GM18498 (cell line): ENCODE measurements around the gene ZNF813.

ENCODE experiments used
- ATAC-seq: cut with Tn5 transposase; IDR thresholded peaks from one replicate; pipeline ENCODE4 v1.9.1; 2021; ENCODE audit warnings: mild to moderate bottlenecking, moderate library complexity; ENCODE audit not compliant: unreplicated experiment

ZNF813 gene

DNA sequence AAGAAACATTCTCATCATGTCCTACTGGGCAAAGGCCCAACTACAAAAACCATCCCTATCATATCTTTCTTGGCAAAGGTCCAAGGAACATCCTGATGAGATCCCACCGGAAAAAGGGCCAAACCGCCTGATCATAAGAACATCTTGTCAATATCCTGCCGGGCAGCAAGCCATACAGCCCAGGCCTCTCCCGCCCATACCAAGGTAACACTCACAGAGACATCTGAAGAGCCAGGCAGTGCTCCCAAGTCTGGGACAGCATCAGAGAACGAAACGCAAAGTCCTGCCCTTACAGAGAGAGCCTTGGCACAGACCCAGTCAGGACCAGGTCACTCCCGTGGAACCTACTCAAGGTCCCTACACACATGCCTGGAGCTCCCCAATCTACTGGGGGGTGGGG lies 51.9 kb downstream of the ZNF813 start:
- no peak for ATAC-seq

DNA sequence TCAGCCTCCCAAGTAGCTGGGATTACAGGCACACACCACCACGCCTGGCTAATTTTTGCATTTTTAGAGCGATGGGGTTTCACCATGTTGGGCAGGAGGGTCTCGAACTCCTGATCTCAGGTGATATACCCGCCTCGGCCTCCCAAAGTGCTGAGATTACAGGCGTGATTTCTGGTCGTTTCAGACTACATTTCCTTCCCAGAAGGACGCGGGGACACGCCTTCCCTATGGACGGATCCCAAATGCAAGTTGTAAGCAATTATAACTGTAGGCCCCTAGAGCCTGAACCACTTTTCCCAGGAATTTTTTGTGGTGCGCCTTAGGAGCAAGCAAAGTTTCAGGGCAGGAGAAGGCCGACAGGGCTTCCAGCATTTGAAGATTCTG lies 52.6 kb downstream of the ZNF813 start:
- ATAC-seq, result no peak

- peak; percentile 97 for ATAC-seq
Measured at GRCh38 chr19:53520547-53521372, 53.2 kb downstream of the ZNF813 start.

GRCh38 chr19:53521373-53522202 lies 54.1 kb downstream of the ZNF813 start:
- no peak for ATAC-seq

DNA sequence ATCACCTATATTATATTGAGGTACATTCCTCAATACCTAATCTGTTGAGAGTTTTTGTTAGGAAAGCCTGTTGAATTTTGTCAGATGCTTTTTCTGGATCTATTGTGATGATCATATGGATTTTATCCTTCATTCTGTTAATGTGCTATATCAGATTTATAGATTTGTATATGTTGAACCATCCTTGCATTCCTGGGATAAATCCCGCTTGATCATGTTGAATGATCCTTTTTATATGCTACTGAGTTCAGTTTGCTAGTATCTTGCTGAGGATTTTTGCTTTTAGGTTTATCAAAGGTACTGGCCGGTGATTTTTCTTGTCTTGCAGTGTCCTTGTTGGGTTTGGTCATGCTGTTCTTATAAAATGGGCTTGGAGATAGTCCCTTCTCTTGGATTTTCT lies 58.4 kb downstream of the ZNF813 start:
- no peak for ATAC-seq

DNA sequence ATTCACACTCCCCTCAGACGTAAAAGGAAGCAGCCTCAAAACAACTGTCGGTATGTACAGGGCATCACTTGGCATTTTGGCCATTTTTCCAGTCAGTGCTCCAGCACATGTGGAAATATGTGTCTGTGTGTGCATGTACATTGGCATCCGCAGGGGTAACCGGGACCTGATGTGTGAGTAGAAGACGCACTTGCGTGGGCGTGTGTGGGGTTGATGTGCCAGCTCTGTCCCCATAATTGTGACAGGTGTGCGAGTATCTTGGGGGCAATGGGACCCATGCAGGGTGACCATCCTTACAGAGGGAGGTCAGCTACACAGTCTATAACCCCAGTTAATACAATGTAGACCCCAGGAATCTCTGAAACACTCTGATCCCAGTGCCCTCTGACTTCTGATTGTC lies 63.1 kb downstream of the ZNF813 start:
- no peak for ATAC-seq

DNA sequence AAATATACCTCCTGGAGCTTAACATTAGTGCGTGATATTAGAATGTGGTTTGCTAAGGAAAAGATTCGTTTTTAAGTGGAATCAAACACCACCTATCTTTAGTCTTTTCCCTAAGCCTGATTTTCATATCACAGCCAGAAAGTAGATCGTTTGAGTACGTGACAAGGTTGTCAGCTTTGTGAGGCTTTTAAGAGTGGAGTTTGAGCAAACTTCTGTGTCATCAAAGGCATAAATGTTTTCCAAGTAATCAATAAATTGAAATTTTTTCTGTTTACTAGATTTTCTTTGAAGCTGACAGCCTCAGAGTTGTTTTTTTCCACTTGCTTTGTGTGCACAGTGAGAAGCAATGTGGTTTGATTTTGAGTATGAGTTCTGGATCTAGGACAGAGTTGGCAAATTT lies 63.9 kb downstream of the ZNF813 start:
- ATAC-seq, result no peak

- no peak for ATAC-seq
Measured at GRCh38 chr19:53532362-53532761, 64.8 kb downstream of the ZNF813 start.

DNA sequence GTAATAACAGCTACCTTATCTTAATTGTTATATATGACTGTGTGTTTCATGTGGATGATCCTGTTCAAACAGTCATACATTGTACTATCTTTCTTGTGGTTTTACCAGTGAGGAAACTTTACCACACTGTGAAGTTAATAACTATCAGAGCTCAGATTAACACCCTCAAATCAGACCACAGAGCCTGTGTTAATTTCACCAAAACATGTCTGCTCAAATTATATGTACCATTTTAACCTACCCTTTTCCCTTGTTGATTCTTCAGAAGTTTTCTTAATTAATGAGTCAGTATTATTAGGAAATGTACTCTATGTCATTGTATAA lies 68.7 kb downstream of the ZNF813 start:
- ATAC-seq, result no peak

- no peak for ATAC-seq
Measured at GRCh38 chr19:53537121-53537520, 69.6 kb downstream of the ZNF813 start.

DNA sequence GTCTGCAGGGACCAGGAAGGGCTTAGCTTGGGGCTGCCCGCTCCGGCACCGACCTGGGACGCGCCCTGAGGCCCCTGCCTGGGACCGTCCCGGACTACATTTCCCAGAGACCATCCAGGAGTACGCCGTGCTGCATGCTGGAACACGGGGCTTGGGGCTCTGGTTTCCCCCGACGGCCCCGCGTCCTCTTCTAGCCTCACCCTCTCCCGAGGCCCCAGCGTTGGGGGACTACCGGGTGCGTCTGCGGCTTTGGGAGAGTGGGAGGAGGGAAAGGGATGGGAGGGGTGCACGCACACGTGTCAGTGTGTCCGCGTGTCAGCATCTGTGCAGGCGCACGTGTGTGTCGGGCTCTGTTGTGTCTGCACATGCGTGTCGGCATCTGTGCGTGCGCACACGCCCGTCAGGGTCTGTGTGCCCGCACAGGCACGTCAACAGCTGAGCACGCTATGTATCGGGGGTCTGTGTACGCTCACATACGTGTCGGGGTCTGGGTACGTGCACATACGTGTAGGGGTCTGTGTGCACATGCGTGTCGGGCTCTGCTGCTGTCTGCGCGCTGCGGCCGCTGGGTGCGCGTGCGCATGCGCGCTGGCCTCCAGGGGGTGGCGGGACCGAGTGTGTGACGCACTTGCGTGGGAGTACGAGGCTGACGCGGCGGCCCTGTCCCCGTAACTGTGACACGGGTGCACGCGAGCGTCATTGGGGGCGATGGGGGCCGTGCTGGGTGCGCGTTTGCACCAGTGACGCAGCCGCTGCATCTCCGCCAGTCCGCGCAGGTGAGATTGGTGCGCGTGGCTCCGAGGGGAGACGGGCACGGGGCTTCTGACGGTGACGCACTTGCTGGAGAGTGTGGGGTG lies 70.2 kb downstream of the ZNF813 start, which contains the start of gene ZNF331:
Gene ZNF331, plus strand, starts transcription at position 625 of the 857 bp plus-strand sequence. CDS start 31,232 bp downstream, outside the sequence.
- peak; percentile 73 for ATAC-seq

- no peak for ATAC-seq
Measured at GRCh38 chr19:53538378-53539109, 71.0 kb downstream of the ZNF813 start.

GRCh38 chr19:53540091-53540490 lies 72.6 kb downstream of the ZNF813 start:
- no peak for ATAC-seq

- no peak for ATAC-seq
Measured at GRCh38 chr19:53541971-53542370, 74.4 kb downstream of the ZNF813 start.

DNA sequence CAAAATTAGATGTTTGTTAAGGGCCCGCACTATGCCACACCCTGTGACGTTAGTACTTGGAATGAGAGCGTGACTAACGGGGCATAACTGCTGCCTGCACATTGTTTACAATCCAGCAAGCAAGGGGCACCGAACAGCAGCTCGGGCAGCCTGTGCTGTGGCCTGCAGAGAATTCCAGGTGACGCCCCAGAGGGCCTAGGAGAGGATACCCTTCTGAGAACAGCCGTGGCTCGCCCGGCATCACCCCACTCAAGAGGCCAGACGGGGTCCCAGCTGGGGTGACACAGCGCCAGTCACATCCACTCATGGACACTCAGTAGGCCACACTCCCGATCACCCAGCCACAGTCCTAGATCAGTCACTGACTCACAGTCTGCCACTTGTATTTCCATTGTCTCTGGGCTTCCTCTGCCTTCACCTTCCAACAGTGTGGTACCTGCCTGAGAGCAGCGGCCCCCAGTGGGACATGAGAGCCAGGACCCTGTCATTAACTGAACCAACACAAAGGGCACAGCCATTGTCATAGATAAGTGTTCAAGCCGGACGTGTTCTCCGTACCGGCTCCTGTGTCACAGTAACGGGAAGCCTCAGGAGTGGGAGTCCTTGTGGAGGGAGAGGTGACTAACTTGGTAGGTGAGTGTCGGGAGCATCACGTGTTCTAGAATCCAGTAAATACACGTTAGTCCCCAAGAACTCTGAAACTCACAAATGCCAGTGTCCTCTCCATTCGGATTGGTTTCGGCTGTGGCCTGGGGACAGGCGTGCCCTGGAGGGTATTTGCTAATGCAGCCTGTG lies 77.9 kb downstream of the ZNF813 start:
- ATAC-seq, result no peak
